Measurements from ENCODE around the gene RPN2. TPM values are rescaled to one million over a fixed set of nuclear protein-coding genes. Genes with fewer than 3 reads are reported as not detected.

Gene RPN2
- total RNA-seq, 1 donor from 2014 or later, result 185 TPM

DNA sequence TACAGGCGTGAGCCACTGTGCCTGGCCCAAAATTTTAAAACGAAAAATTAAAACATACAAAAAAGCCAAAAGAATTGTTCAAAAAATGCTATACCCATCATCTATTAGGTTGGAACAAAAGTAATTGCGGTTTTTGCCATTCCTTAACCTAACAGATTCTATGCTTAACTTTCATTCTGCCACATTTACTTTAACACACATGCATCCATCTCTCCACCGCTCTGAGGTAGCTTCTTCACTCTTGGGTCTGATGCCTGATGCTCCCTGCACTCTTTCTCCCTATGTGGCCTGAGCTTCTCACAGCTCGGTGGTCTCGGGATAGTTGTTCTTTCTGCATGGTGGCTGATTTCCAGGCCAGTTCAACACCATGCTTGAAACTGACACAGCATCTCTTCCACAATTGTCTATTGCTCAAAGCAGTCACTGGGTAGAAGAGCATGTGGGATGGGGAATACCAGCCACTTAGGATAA is 105.6 kb downstream of the RPN2 start:
- ATAC-seq (no peak), DNase-seq (no peak)

DNA sequence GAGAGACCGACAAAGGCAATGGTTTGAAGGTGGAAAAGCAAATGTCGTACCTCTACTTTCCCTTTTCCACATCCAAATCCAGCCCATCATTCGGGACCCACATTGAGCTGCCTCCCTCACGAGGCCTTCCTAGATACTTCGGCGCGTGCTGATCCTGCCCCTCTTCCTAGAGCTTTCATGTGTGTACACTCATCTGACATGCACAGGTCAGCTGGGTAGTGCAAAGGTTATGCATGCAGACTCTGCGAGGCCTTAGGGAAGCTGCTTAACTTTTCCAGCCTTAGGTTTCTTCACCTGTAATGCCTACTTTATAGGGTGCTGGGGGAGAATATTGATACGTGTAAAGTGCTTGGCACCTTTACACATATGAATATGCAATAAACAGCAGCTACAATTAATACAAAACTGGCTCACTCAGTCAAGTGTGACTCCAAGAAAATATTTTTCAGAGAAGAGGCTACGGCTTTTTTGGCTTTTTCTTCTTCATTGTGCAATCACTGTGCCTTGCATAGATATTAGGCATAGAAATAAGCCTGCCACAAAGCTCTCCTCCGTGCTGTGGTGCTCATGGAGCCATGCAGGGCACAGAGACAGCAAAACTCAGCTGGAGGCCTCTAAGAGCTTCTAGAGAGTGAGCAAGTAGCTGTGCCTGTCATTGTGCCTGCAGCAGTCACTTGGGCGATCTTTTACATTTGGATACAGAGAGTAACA is 106.7 kb downstream of the RPN2 start:
- no peak overlapping the region for H3K27ac ChIP-seq
- H3K27me3 ChIP-seq, result no peaks in the 10 kb centered on the region
- no peak overlapping the region for H3K4me3 ChIP-seq
- peaks cover 6% of the 10 kb centered on the region for H3K4me1 ChIP-seq
- H3K36me3 ChIP-seq, result no peaks in the 10 kb centered on the region
- H3K9me3 ChIP-seq, result no peaks in the 10 kb centered on the region
- TF ChIP-seq, protein P1, sequence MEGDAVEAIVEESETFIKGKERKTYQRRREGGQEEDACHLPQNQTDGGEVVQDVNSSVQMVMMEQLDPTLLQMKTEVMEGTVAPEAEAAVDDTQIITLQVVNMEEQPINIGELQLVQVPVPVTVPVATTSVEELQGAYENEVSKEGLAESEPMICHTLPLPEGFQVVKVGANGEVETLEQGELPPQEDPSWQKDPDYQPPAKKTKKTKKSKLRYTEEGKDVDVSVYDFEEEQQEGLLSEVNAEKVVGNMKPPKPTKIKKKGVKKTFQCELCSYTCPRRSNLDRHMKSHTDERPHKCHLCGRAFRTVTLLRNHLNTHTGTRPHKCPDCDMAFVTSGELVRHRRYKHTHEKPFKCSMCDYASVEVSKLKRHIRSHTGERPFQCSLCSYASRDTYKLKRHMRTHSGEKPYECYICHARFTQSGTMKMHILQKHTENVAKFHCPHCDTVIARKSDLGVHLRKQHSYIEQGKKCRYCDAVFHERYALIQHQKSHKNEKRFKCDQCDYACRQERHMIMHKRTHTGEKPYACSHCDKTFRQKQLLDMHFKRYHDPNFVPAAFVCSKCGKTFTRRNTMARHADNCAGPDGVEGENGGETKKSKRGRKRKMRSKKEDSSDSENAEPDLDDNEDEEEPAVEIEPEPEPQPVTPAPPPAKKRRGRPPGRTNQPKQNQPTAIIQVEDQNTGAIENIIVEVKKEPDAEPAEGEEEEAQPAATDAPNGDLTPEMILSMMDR (IDR thresholded peaks at IDR 0.05), result no peak
- no peak for ATAC-seq
- intact Hi-C loops (cut with DNase I), result no loop called here
- DNase-seq, result no peak

More for the DNA sequence above, 105.6 kb downstream of the RPN2 start:
- no peaks in the 10 kb centered on the region for H3K9me3 ChIP-seq
- no peaks in the 10 kb centered on the region for H3K36me3 ChIP-seq
- no peak overlapping the region for H3K27ac ChIP-seq
- H3K4me1 ChIP-seq, result no peaks in the 10 kb centered on the region
- no peak overlapping the region for H3K4me3 ChIP-seq
- H3K27me3 ChIP-seq, result no peaks in the 10 kb centered on the region
- intact Hi-C loops (cut with DNase I), result no loop called here
- TF ChIP-seq, protein P1 (IDR thresholded peaks at IDR 0.05), result no peak

DNA sequence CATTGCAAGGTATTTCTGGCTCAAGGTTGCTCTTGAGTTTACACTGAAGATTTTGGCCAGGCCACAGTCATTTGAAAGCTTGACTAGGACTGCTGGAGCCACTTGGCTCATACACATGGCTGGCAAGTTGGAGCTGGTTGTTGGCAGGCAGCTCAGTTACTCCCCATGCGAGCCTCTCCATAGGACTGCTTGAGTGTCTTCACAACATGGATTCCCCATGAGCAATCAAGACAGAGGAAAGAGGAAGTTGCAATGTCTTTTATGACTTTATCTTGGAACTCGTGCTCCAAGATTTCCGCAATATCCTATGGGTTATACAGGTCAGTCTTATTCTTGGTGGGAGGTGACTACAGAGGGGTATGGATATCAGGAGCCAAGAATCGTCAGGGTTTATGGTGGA is 109.0 kb downstream of the RPN2 start:
- H3K9me3 ChIP-seq, result no peaks in the 10 kb centered on the region
- intact Hi-C loops (cut with DNase I), result no loop called here

DNA sequence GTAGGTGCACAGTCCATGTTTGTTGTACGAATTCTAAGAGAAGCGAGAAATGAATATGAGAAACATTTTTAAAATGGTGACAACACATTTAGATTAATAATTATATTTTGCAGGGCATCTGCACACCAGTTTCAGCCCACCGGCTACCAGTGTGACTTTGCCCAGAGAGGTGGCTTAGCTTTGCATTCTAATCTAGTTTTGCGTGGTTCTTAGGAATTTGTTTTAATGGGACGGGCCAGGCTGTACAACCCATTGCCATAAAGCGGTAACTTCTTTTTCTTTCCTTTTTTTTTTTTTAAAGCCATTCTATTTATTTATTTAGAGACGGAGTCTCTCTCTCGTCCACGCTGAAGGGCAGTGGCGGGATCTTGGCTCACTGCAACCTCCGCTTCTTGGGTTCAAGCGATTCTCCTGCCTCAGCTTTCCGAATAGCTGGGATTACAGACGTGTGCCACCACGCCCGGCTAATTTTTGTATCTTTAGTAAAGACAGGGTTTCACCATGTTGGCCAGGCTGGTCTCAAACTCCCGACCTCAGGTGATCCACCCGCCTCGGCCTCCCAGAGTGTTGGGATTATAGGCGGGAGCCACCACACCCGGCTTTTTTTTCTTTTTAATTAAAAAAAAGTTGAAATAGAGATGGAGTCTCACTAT is 111.2 kb downstream of the RPN2 start:
- Histone ChIP-seq H3K27ac (peak overlapping the region; percentile 96), H3K4me1 (peaks cover 15% of the 10 kb centered on the region)
- intact Hi-C loops (cut with DNase I), result no loop called here

More for the DNA sequence above, 109.0 kb downstream of the RPN2 start:
- H3K4me3 ChIP-seq, result no peak overlapping the region
- ATAC-seq, result peak; percentile 62
- TF ChIP-seq, protein P1 (IDR thresholded peaks at IDR 0.05), result no peak
- H3K4me1 ChIP-seq, result peaks cover 7% of the 10 kb centered on the region
- H3K27me3 ChIP-seq, result no peaks in the 10 kb centered on the region
- peak overlapping the region; percentile 96 for H3K27ac ChIP-seq
- no peak for DNase-seq
- H3K36me3 ChIP-seq, result no peaks in the 10 kb centered on the region

More for the DNA sequence above, 111.2 kb downstream of the RPN2 start:
- Histone ChIP-seq H3K4me3 (peak overlapping the region; percentile 96), H3K27me3 (no peaks in the 10 kb centered on the region), H3K9me3 (no peaks in the 10 kb centered on the region), H3K36me3 (no peaks in the 10 kb centered on the region)
- no peak for DNase-seq
- TF ChIP-seq, protein P1 (IDR thresholded peaks at IDR 0.05), result no peak
- ATAC-seq, result no peak

Other genes with a start within 250 kb of the RPN2 start
- 177 TPM for gene SAMHD1, start 227.6 kb upstream of the RPN2 start, total RNA-seq
- 5.7 TPM for gene RBL1, start 83.3 kb upstream of the RPN2 start, total RNA-seq
- 1.5 TPM for gene MROH8, start 218 bp downstream of the RPN2 start, total RNA-seq
- not detected for gene GHRH, start 82.5 kb downstream of the RPN2 start, total RNA-seq
- 30.8 TPM for gene MANBAL, start 110.3 kb downstream of the RPN2 start, total RNA-seq
- gene SRC, start 166.8 kb downstream of the RPN2 start, total RNA-seq, result 64.0 TPM